HL-60/S4 treated with retinoic acid at 250 ng/mL for 4 days and 3 days (cell line): ENCODE data around the gene CCDC86.

Experiments used
- in situ Hi-C: fragments of 300-500 bp; cut with MboI; formaldehyde crosslinking; loops from 2 replicates; pipeline ENCODE4 v1.7.0; 2022; ENCODE audit warnings: low sequenced_read_pairs

CCDC86 gene

GRCh38 chr11:60867871-60868681 is 26.2 kb downstream of the CCDC86 start:
- in situ Hi-C loops: no loop called here

GRCh38 chr11:60868682-60869450 is 27.0 kb downstream of the CCDC86 start:
- in situ Hi-C loops: no loop called here

GRCh38 chr11:60869451-60869825 is 27.5 kb downstream of the CCDC86 start:
- in situ Hi-C loops: no loop called here

- in situ Hi-C loops: no loop called here
These were observed 28.4 kb downstream of the CCDC86 start for GRCh38 chr11:60870276-60870675.

- in situ Hi-C loops: no loop called here
These were observed 28.9 kb downstream of the CCDC86 start for GRCh38 chr11:60870733-60871377.

- in situ Hi-C loops: no loop called here
These were observed 29.6 kb downstream of the CCDC86 start for GRCh38 chr11:60871378-60872061.

GRCh38 chr11:60872124-60872960 is 30.4 kb downstream of the CCDC86 start:
- in situ Hi-C loops: no loop called here

- in situ Hi-C loops: no loop called here
These were observed 31.1 kb downstream of the CCDC86 start for GRCh38 chr11:60872961-60873524.

- in situ Hi-C loops: no loop called here
These were observed 31.6 kb downstream of the CCDC86 start for GRCh38 chr11:60873533-60873932.

GRCh38 chr11:60874421-60875365 is 32.8 kb downstream of the CCDC86 start:
- in situ Hi-C loops: no loop called here

- in situ Hi-C loops: no loop called here
These were observed 33.7 kb downstream of the CCDC86 start for GRCh38 chr11:60875366-60876167.

GRCh38 chr11:60876168-60876485 is 34.2 kb downstream of the CCDC86 start:
- in situ Hi-C loops: no loop called here

GRCh38 chr11:60878245-60879101 is 36.6 kb downstream of the CCDC86 start:
- in situ Hi-C loops: no loop called here

GRCh38 chr11:60879104-60879503 is 37.2 kb downstream of the CCDC86 start:
- in situ Hi-C loops: no loop called here

- in situ Hi-C loops: no loop called here
These were observed 38.2 kb downstream of the CCDC86 start for GRCh38 chr11:60879971-60880588.

GRCh38 chr11:60880643-60881282 is 38.9 kb downstream of the CCDC86 start:
- in situ Hi-C loops: no loop called here
